Mesenchymal stem cell (in vitro differentiated cells and primary cell): Measurements from ENCODE around the gene ARID5B.

ENCODE experiments used
- DNase-seq: peaks from one replicate; pipeline ENCODE4 v3.0.0-alpha.2; 2013
- H2AFZ ChIP-seq: one replicate; pipeline ENCODE4 v1.6.1; 2013; ENCODE audit warnings: low read depth, mild to moderate bottlenecking, control low read depth, inconsistent platforms, low read length, moderate library complexity
- H2AK5ac ChIP-seq: 2 replicates; pipeline ENCODE4 v1.6.1; 2013; ENCODE audit warnings: low read length, moderate library complexity, mild to moderate bottlenecking, inconsistent platforms; ENCODE audit not compliant: severe bottlenecking
- H2BK120ac ChIP-seq: one replicate; pipeline ENCODE4 v1.6.1; 2013; ENCODE audit warnings: low read depth, mild to moderate bottlenecking, inconsistent platforms, low read length, moderate library complexity
- H2BK12ac ChIP-seq, 2 experiments: one replicate each; pipeline ENCODE4 v1.6.1; 2013; ENCODE audit warnings: inconsistent platforms in 2 of 2, low read length in 2 of 2, mild to moderate bottlenecking in 2 of 2, moderate library complexity in 2 of 2, control low read depth in 1 of 2
- H2BK15ac ChIP-seq: one replicate; pipeline ENCODE4 v1.6.1; 2013; ENCODE audit warnings: mild to moderate bottlenecking, low read depth, inconsistent platforms; ENCODE audit not compliant: poor library complexity, severe bottlenecking
- H2BK5ac ChIP-seq: 2 replicates; pipeline ENCODE4 v1.6.1; 2013; ENCODE audit warnings: low read depth, mild to moderate bottlenecking, low read length, control low read depth, inconsistent platforms; ENCODE audit not compliant: poor library complexity, severe bottlenecking
- H3K14ac ChIP-seq, 2 experiments: one replicate each; pipeline ENCODE4 v1.6.1; 2013; ENCODE audit warnings: inconsistent platforms in 2 of 2, low read length in 2 of 2, control low read depth in 1 of 2, mild to moderate bottlenecking in 1 of 2, moderate library complexity in 1 of 2
- H3K18ac ChIP-seq, 2 experiments: one replicate each; pipeline ENCODE4 v1.6.1; 2013; ENCODE audit warnings: inconsistent platforms in 2 of 2, low read length in 2 of 2, control low read depth in 1 of 2, low read depth in 1 of 2, mild to moderate bottlenecking in 1 of 2
- H3K23ac ChIP-seq, 2 experiments: one replicate each; pipeline ENCODE4 v1.6.1; 2013; ENCODE audit warnings: inconsistent platforms in 2 of 2, low read length in 2 of 2, mild to moderate bottlenecking in 2 of 2, moderate library complexity in 2 of 2, control low read depth in 1 of 2
- H3K27ac ChIP-seq: 2 replicates; pipeline ENCODE4 v1.5.1; 2013; ENCODE audit warnings: mild to moderate bottlenecking, moderate library complexity, low read length, control low read depth, inconsistent platforms; ENCODE audit not compliant: poor library complexity, severe bottlenecking
- H3K27me3 ChIP-seq, 2 experiments: 2 replicates each; pipeline versions ENCODE4 v1.6.1 to v1.7.0; 2013; ENCODE audit warnings: low read length in 2 of 2, mild to moderate bottlenecking in 2 of 2, moderate library complexity in 2 of 2, control low read depth in 1 of 2, inconsistent platforms in 1 of 2; ENCODE audit not compliant: control insufficient read depth in 1 of 2, insufficient read depth in 1 of 2
- H3K36me3 ChIP-seq, 2 experiments: 2 replicates each; pipeline versions ENCODE4 v1.6.1 to v1.7.0; 2013; ENCODE audit warnings: low read length in 2 of 2, control low read depth in 1 of 2, inconsistent platforms in 1 of 2, low read depth in 1 of 2, mild to moderate bottlenecking in 1 of 2; ENCODE audit not compliant: insufficient read depth in 2 of 2, control insufficient read depth in 1 of 2
- H3K4ac ChIP-seq, 2 experiments: one replicate each; pipeline ENCODE4 v1.6.1; 2013; ENCODE audit warnings: inconsistent platforms in 2 of 2, low read length in 2 of 2, mild to moderate bottlenecking in 2 of 2, moderate library complexity in 2 of 2, control low read depth in 1 of 2, low read depth in 1 of 2
- H3K4me1 ChIP-seq: 2 replicates; pipeline ENCODE4 v1.6.1; 2013; ENCODE audit warnings: low read depth, low read length, control low read depth; ENCODE audit not compliant: control insufficient read depth, insufficient read depth
- H3K4me2 ChIP-seq: 2 replicates; pipeline ENCODE4 v1.6.1; 2013; ENCODE audit warnings: low read length, mild to moderate bottlenecking, inconsistent platforms; ENCODE audit not compliant: poor library complexity, severe bottlenecking
- H3K4me3 ChIP-seq, 2 experiments: 2 replicates each; pipeline versions ENCODE4 v1.5.1 to v1.7.0; 2013; ENCODE audit warnings: low read length in 2 of 2, mild to moderate bottlenecking in 2 of 2, control low read depth in 1 of 2, low read depth in 1 of 2; ENCODE audit not compliant: insufficient read depth in 1 of 2
- H3K79me1 ChIP-seq: replicated peaks from 2 replicates; pipeline ENCODE4 v1.6.1; 2013; ENCODE audit warnings: mild to moderate bottlenecking, control low read depth, low read length, inconsistent platforms; ENCODE audit not compliant: poor library complexity, severe bottlenecking
- H3K9ac ChIP-seq: 2 replicates; pipeline ENCODE4 v1.7.0; 2013; ENCODE audit warnings: mild to moderate bottlenecking, low read length, moderate library complexity
- H3K9me3 ChIP-seq: 2 replicates; pipeline ENCODE4 v1.7.0; 2013; ENCODE audit warnings: mild to moderate bottlenecking, low read length; ENCODE audit not compliant: control insufficient read depth
- H4K8ac ChIP-seq: one replicate; pipeline ENCODE4 v1.6.1; 2013; ENCODE audit warnings: inconsistent platforms, mild to moderate bottlenecking, low read length, moderate library complexity
- H4K91ac ChIP-seq: one replicate; pipeline ENCODE4 v1.6.1; 2013; ENCODE audit warnings: mild to moderate bottlenecking, low read length, inconsistent platforms
- WGBS: methylation state at CpG from one replicate; pipeline ENCODE4 v1.1.7; 2013; ENCODE audit warnings: mixed read lengths; 5-methylcytosine and 5-hydroxymethylcytosine counted together

The ARID5B gene

DNA sequence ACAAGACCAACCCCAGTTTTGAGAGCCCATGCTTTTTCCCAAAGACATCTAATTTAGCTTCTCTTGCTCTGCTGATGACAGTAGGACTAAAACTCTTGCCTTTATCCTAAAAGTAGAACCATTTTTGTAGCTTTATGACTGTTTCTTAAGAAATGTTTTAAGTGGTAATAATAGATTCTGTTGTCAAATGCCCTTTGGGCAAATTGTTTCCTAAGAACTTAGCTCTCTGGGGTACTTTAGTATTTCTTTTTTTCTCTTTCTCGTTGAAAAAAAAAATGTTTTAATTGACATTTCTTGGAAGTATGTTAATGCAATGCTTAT is 157.4 kb downstream of the ARID5B start:
- no peak overlapping the region for H2BK120ac ChIP-seq

DNA sequence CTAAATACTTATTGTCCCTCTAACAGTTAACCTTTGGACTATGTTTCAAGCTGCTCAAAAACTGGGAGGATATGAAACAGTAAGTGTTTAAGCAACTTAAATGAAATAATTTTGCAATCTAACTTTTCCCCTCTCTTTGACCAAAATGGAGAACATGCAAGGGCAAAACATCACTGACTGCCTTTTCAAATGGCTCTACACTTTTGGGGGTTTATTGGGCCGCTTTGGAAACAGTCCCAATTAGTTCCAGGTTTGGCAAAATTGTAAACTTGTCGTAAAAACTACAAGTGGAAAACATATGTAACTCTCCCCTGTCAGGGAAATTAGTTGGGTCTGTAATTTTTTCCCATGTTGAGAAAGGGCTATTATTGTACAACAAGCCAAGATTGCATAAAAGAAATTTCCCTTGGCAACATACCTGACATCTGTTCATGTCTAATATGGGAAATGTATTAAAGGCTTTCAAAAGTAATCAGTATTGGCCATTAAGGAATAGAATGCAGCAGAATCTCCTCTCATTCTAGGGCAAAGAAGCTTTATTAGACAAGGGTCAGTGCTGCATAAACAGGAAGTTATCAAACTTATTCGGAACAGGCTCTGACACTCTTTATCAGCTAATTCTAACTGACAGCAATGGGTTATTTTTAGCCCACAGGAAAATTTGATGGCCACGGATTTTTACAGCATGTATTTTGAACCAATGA is 157.9 kb downstream of the ARID5B start:
- H2BK15ac ChIP-seq: no peak overlapping the region
- peak; percentile 68 for DNase-seq
- no peak overlapping the region for H2BK5ac ChIP-seq
- no peak overlapping the region for H2BK120ac ChIP-seq
- H4K91ac ChIP-seq: no peak overlapping the region
- H2AFZ ChIP-seq: no peak overlapping the region
- H3K27me3 ChIP-seq: no peaks in the 10 kb centered on the region
- H3K4me3 ChIP-seq: peak overlapping the region in 1 of 2 experiments; percentile 71
- no peak overlapping the region for H2AK5ac ChIP-seq
- H3K18ac ChIP-seq: no peak overlapping the region
- peak overlapping the region; percentile 84 for H3K9ac ChIP-seq
- H3K4me2 ChIP-seq: no peak overlapping the region
- no peak overlapping the region for H2BK12ac ChIP-seq
- no peak overlapping the region for H4K8ac ChIP-seq
- peaks cover 8% of the 10 kb centered on the region for H3K79me1 ChIP-seq
- no peak overlapping the region for H3K4ac ChIP-seq
- 35% methylated on average over 3 of the region's 4 CpGs for WGBS
- H3K23ac ChIP-seq: no peak overlapping the region
- no peaks in the 10 kb centered on the region for H3K9me3 ChIP-seq
- H3K4me1 ChIP-seq: peaks cover under 1% of the 10 kb centered on the region
- H3K36me3 ChIP-seq: peaks cover 3 to 97% of the 10 kb centered on the region in 2 experiments
- H3K14ac ChIP-seq: no peak overlapping the region
- H3K27ac ChIP-seq: no peak overlapping the region

More for the DNA sequence above, 157.4 kb downstream of the ARID5B start:
- Histone ChIP-seq H3K4me3 (peak overlapping the region in 1 of 2 experiments; percentile 71), H3K4me1 (peaks cover 2% of the 10 kb centered on the region), H2BK15ac (no peak overlapping the region), H3K4ac (no peak overlapping the region), H3K18ac (no peak overlapping the region), H2BK5ac (no peak overlapping the region), H3K9me3 (no peaks in the 10 kb centered on the region), H2AFZ (no peak overlapping the region), H3K14ac (no peak overlapping the region), H2AK5ac (no peak overlapping the region), H3K9ac (peak overlapping the region; percentile 84), H3K79me1 (peaks cover 8% of the 10 kb centered on the region), H3K27ac (no peak overlapping the region), H3K23ac (no peak overlapping the region), H2BK12ac (no peak overlapping the region), H4K8ac (no peak overlapping the region), H3K36me3 (peaks cover 3 to 99% of the 10 kb centered on the region in 2 experiments), H4K91ac (no peak overlapping the region), H3K4me2 (no peak overlapping the region), H3K27me3 (no peaks in the 10 kb centered on the region)
- no CpG with 5 or more reads among the region's 1 CpG for WGBS
- peak; percentile 11 for DNase-seq

DNA sequence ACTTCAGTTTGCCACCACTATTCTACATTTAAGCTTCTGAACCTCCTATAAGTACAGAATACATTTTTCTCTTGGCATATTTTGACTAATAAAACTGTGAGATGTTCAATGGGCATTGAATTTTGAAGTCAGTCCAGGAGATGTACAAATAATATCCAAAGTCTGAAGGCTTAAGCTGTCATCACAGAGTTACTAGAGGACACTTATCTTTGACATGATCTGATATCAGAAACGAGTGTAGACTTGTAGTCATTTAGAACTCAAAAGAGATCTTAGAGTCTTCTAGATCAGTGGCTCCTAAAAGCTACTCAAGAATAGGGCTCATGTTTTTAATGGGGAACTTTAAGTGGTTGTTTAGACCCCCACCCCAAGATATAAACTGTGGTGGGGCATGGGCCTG is 160.5 kb downstream of the ARID5B start:
- no peak overlapping the region for H3K4ac ChIP-seq
- H2BK120ac ChIP-seq: no peak overlapping the region
- H3K36me3 ChIP-seq: peaks cover 11 to 94% of the 10 kb centered on the region in 2 experiments
- H3K79me1 ChIP-seq: peaks cover 6% of the 10 kb centered on the region
- H2AK5ac ChIP-seq: no peak overlapping the region
- H3K4me3 ChIP-seq: no peak overlapping the region
- H3K18ac ChIP-seq: no peak overlapping the region
- H2BK5ac ChIP-seq: no peak overlapping the region
- WGBS: 86% methylated on average over 1 of the region's 1 CpG
- no peaks in the 10 kb centered on the region for H3K27me3 ChIP-seq
- no peaks in the 10 kb centered on the region for H3K9me3 ChIP-seq
- peak overlapping the region; percentile 18 for H3K27ac ChIP-seq
- DNase-seq: no peak
- H4K8ac ChIP-seq: no peak overlapping the region
- H2AFZ ChIP-seq: no peak overlapping the region
- H3K4me2 ChIP-seq: no peak overlapping the region
- no peaks in the 10 kb centered on the region for H3K4me1 ChIP-seq
- no peak overlapping the region for H3K14ac ChIP-seq
- H2BK12ac ChIP-seq: no peak overlapping the region
- no peak overlapping the region for H3K9ac ChIP-seq
- H3K23ac ChIP-seq: no peak overlapping the region
- H2BK15ac ChIP-seq: no peak overlapping the region
- no peak overlapping the region for H4K91ac ChIP-seq

DNA sequence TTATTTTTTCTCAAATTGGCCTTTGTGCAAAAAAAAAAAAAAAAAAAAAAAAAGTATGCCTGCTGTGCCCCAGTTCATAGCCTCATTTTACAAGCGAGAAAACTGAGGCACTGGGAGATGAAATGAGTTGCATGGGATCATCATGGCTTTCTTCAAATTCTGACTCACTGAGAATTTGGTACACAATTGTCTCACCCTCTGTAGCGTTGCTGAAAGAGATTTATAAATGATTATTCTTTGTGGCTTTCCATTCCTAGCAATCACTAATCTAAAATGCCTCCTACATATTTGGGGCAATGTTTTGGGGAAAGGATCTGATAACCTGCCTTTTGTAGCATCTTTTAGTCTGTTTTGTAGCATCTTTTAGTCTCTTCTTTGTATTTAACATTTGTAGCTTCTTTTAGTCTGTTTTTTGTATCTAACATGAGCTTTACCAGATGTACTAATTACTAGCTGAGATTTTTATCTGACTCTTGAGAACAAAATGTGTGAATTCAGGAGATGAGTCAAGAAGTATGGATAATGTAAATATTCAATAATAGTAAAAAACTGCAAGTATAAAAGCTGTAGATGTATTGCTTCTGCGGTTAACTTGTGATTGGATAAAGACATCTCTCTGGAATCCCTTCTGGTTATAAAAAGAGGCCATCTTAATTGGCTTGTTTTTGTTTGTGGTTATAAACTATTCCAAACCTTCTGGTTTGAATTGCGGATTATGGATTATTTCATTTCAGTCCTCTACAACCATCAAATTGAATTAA is 161.4 kb downstream of the ARID5B start:
- Histone ChIP-seq H3K4me3 (no peak overlapping the region), H3K27ac (peak overlapping the region; percentile 6), H3K4me1 (no peaks in the 10 kb centered on the region), H2BK120ac (no peak overlapping the region), H2BK15ac (no peak overlapping the region), H3K4ac (no peak overlapping the region), H2BK12ac (no peak overlapping the region), H3K27me3 (no peaks in the 10 kb centered on the region), H4K91ac (no peak overlapping the region), H3K18ac (no peak overlapping the region), H3K36me3 (peaks cover 13 to 94% of the 10 kb centered on the region in 2 experiments), H3K9me3 (no peaks in the 10 kb centered on the region), H2BK5ac (no peak overlapping the region), H3K23ac (no peak overlapping the region), H4K8ac (no peak overlapping the region), H3K14ac (no peak overlapping the region), H3K79me1 (peaks cover 11% of the 10 kb centered on the region), H2AK5ac (no peak overlapping the region), H2AFZ (no peak overlapping the region), H3K9ac (peak overlapping the region; percentile 33), H3K4me2 (no peak overlapping the region)
- DNase-seq: peak; percentile 73
- 67% methylated on average over 1 of the region's 4 CpGs for WGBS
